CD4-positive, alpha-beta T cell (primary cell): Measurements from ENCODE around the gene LCE1E. TPM values are rescaled to one million over a fixed set of nuclear protein-coding genes. Genes with fewer than 3 reads are reported as not detected.

ENCODE experiments used
- ATAC-seq: fragments of 200-7000 bp; cut with Tn5 transposase; one replicate; pipeline ENCODE4 v1.10.0; 2022; ENCODE audit warnings: mild to moderate bottlenecking; ENCODE audit not compliant: poor library complexity
- CTCF ChIA-PET: fragments of 350-600 bp; sonication (Branson Sonifier 250); formaldehyde crosslinking; loops from one replicate; lab custom pipeline; 2021; ENCODE audit warnings: antibody characterized with exemption, inconsistent platforms; lab: Charles Lee
- POLR2A ChIA-PET: fragments of 350-600 bp; sonication (Branson Sonifier 250); formaldehyde crosslinking; loops from one replicate; lab custom pipeline; 2021; ENCODE audit warnings: antibody characterized with exemption, inconsistent platforms; lab: Charles Lee
- DNase-seq, 14 experiments: peaks; one replicate each; pipeline ENCODE4 v3.0.0-alpha.2; 2013 to 2020; ENCODE audit warnings: mixed read lengths in 2 of 14
- H3K27ac ChIP-seq, 2 donors: one replicate each; pipeline versions ENCODE4 v1.5.1 to v1.7.0; 2013; ENCODE audit warnings: low read length in 2 of 2, low read depth in 1 of 2, mild to moderate bottlenecking in 1 of 2
- H3K27me3 ChIP-seq, 2 experiments: 1 replicate in 1 of 2; 2 replicates in 1 of 2; pipeline versions ENCODE4 v1.6.1 to v1.7.0; 2013; ENCODE audit warnings: low read length in 2 of 2, control low read depth in 1 of 2, mild to moderate bottlenecking in 1 of 2, moderate library complexity in 1 of 2; ENCODE audit not compliant: insufficient read depth in 2 of 2, control insufficient read depth in 1 of 2
- H3K36me3 ChIP-seq: one replicate; pipeline ENCODE4 v1.6.1; 2013; ENCODE audit warnings: low read length, control low read depth; ENCODE audit not compliant: insufficient read depth
- H3K4me1 ChIP-seq: one replicate; pipeline ENCODE4 v1.6.1; 2013; ENCODE audit warnings: low read length, control low read depth; ENCODE audit not compliant: insufficient read depth
- H3K4me3 ChIP-seq: one replicate; pipeline ENCODE4 v1.5.1; 2013; ENCODE audit warnings: mild to moderate bottlenecking, low read length, moderate library complexity
- H3K9me3 ChIP-seq, 2 experiments: 1 replicate in 1 of 2; 2 replicates in 1 of 2; pipeline versions ENCODE4 v1.6.1 to v1.7.0; 2013; ENCODE audit warnings: low read length in 2 of 2, mild to moderate bottlenecking in 2 of 2, control low read depth in 1 of 2, moderate library complexity in 1 of 2; ENCODE audit not compliant: control insufficient read depth in 1 of 2, insufficient read depth in 1 of 2
- H3K27ac Mint-ChIP-seq: one replicate; pipeline ENCODE4 v1.8.0; 2020; ENCODE audit warnings: mixed read lengths
- H3K27me3 Mint-ChIP-seq: one replicate; pipeline ENCODE4 v1.8.0; 2021; ENCODE audit warnings: mixed read lengths
- H3K36me3 Mint-ChIP-seq: one replicate; pipeline ENCODE4 v1.8.0; 2021; ENCODE audit warnings: low read depth, mixed read lengths
- H3K4me1 Mint-ChIP-seq: one replicate; pipeline ENCODE4 v1.8.0; 2021; ENCODE audit warnings: low read depth, mixed read lengths
- H3K4me3 Mint-ChIP-seq: one replicate; pipeline ENCODE4 v1.8.0; 2020; ENCODE audit warnings: mild to moderate bottlenecking, mixed read lengths
- H3K9me3 Mint-ChIP-seq: one replicate; pipeline ENCODE4 v1.8.0; 2020; ENCODE audit warnings: mixed read lengths
- intact Hi-C, 2 experiments: fragments of 100-400 bp; cut with DNase I in 1 of 2; cut with micrococcal nuclease in 1 of 2; formaldehyde crosslinking; loops; one replicate each; pipeline versions ENCODE4 v1.15.1 to v1.9.0; 2023 to 2025; cut with DNase I, micrococcal nuclease
- total RNA-seq, 174 experiments: library from RNA in 2 of 174; stranded (reverse) in 2 of 174; gene quantifications; one replicate each; pipeline ENCODE4 v1.2.3 and lab custom pipeline; 2021 to 2026
- TF ChIP-seq, protein P1 (sequence below): fragments of 200-600 bp; IDR thresholded peaks from one replicate; pipeline ENCODE4 v1.8.0; 2022; ENCODE audit warnings: antibody characterized with exemption, mild to moderate bottlenecking

LCE1E gene
- total RNA-seq, 2 experiments from 2014 or later, result not detected

DNA sequence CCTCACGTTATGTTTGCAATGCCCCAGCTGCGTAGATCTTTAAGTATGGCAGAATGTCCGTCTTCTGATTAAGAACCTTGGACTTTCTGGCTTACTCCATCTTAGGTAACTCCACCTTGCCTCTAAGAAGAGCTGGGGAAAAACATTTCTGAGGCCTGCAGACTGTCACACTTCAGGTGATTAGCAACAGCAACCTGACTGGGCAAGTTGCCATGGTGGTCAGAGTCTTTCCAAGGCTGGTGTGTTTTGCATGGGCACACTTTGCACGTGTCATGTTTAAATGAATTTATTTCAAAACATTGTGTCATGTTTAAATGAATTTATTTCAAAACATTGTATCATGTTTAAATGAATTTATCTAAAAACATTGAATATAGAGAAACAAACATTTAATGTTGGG, 27.4 kb upstream of the LCE1E start:
- Mint-ChIP-seq H3K27me3 (peaks cover 48% of the 10 kb centered on the region), H3K4me1 (no peaks in the 10 kb centered on the region), H3K9me3 (no peaks in the 10 kb centered on the region), H3K27ac (no peak overlapping the region), H3K36me3 (no peaks in the 10 kb centered on the region), H3K4me3 (no peak overlapping the region)
- intact Hi-C loops, result no loop called here
- no peaks in the 10 kb centered on the region for H3K4me1 ChIP-seq
- ATAC-seq (no peak), DNase-seq (no peak)
- no peak overlapping the region for H3K27ac ChIP-seq
- no peaks in the 10 kb centered on the region for H3K36me3 ChIP-seq
- H3K27me3 ChIP-seq, result peaks cover 7% of the 10 kb centered on the region in 2 experiments
- CTCF ChIA-PET, result no interaction called here
- TF ChIP-seq, protein P1, sequence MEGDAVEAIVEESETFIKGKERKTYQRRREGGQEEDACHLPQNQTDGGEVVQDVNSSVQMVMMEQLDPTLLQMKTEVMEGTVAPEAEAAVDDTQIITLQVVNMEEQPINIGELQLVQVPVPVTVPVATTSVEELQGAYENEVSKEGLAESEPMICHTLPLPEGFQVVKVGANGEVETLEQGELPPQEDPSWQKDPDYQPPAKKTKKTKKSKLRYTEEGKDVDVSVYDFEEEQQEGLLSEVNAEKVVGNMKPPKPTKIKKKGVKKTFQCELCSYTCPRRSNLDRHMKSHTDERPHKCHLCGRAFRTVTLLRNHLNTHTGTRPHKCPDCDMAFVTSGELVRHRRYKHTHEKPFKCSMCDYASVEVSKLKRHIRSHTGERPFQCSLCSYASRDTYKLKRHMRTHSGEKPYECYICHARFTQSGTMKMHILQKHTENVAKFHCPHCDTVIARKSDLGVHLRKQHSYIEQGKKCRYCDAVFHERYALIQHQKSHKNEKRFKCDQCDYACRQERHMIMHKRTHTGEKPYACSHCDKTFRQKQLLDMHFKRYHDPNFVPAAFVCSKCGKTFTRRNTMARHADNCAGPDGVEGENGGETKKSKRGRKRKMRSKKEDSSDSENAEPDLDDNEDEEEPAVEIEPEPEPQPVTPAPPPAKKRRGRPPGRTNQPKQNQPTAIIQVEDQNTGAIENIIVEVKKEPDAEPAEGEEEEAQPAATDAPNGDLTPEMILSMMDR, result no peak
- POLR2A ChIA-PET, result no interaction called here
- H3K4me3 ChIP-seq, result no peak overlapping the region
- H3K9me3 ChIP-seq, result peaks cover 0 to 6% of the 10 kb centered on the region in 2 experiments

DNA sequence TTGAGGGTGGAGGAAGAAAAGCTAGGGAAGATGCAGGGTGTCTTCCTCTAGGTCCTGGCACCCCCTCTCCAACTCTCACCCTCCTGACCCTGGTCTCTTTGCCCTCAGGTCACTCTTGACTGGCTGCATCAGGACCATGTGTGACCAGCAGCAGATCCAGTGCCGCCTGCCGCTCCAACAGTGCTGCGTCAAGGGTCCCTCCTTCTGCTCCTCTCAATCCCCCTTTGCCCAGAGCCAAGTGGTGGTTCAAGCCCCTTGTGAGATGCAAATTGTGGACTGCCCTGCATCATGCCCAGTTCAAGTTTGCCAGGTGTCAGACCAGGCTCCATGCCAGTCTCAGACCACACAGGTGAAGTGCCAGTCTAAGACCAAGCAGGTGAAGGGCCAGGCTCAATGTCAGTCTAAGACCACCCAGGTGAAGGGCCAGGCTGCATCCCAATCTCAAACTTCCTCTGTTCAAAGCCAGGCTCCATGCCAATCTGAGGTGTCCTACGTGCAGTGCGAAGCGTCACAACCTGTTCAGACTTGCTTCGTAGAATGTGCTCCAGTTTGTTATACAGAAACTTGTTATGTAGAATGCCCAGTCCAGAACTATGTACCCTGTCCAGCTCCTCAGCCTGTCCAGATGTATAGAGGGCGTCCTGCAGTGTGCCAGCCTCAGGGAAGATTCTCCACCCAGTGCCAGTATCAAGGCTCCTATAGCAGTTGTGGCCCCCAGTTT, 26.4 kb upstream of the LCE1E start:
- Histone ChIP-seq H3K4me1 (no peaks in the 10 kb centered on the region), H3K9me3 (peaks cover 0 to 6% of the 10 kb centered on the region in 2 experiments), H3K27me3 (peaks cover 7 to 10% of the 10 kb centered on the region in 2 experiments), H3K4me3 (no peak overlapping the region), H3K27ac (no peak overlapping the region), H3K36me3 (no peaks in the 10 kb centered on the region)
- Mint-ChIP-seq H3K9me3 (no peaks in the 10 kb centered on the region), H3K4me3 (no peak overlapping the region), H3K36me3 (no peaks in the 10 kb centered on the region), H3K4me1 (no peaks in the 10 kb centered on the region), H3K27me3 (peaks cover 38% of the 10 kb centered on the region), H3K27ac (no peak overlapping the region)
- no peak for DNase-seq
- TF ChIP-seq, protein P1, result no peak
- ChIA-PET POLR2A (no interaction called here), CTCF (no interaction called here)
- intact Hi-C loops, result no loop called here
- no peak for ATAC-seq

DNA sequence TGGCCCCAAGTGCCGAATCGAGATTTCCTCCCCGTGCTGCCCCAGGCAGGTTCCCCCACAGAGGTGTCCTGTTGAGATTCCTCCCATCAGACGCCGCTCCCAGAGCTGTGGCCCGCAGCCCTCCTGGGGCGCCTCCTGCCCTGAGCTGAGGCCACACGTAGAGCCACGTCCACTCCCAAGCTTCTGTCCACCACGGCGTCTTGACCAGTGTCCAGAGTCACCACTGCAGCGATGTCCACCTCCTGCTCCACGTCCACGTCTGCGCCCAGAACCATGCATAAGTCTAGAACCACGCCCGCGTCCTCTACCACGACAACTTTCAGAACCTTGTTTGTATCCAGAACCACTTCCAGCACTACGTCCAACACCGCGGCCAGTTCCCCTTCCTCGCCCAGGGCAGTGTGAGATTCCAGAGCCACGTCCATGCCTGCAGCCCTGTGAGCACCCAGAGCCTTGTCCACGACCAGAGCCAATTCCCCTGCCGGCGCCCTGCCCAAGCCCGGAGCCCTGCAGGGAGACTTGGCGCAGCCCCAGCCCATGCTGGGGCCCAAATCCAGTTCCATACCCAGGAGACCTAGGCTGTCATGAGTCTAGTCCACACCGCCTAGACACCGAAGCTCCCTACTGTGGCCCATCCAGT, 25.4 kb upstream of the LCE1E start:
- no peak overlapping the region for H3K4me3 Mint-ChIP-seq
- ATAC-seq (no peak), DNase-seq (no peak)
- peaks cover 0 to 6% of the 10 kb centered on the region in 2 experiments for H3K9me3 ChIP-seq
- H3K4me1 Mint-ChIP-seq, result no peaks in the 10 kb centered on the region
- H3K27ac ChIP-seq, result no peak overlapping the region
- H3K27ac Mint-ChIP-seq, result no peak overlapping the region
- H3K36me3 Mint-ChIP-seq, result no peaks in the 10 kb centered on the region
- H3K4me3 ChIP-seq, result no peak overlapping the region
- H3K27me3 Mint-ChIP-seq, result peaks cover 40% of the 10 kb centered on the region
- no peaks in the 10 kb centered on the region for H3K36me3 ChIP-seq
- no peaks in the 10 kb centered on the region for H3K9me3 Mint-ChIP-seq
- ChIA-PET POLR2A (no interaction called here), CTCF (no interaction called here)
- H3K27me3 ChIP-seq, result peaks cover 7 to 14% of the 10 kb centered on the region in 2 experiments
- TF ChIP-seq, protein P1, result no peak
- no peaks in the 10 kb centered on the region for H3K4me1 ChIP-seq
- intact Hi-C loops, result no loop called here
